Measurements from ENCODE around the gene ZCCHC8.
"Not testable (repeated sequence)": the region's sequence is repeated elsewhere in the genome, so short reads cannot be mapped to it uniquely, and the experiment has no call there.

The ZCCHC8 gene

GRCh38 chr12:122500685-122501488 is at the start of gene ZCCHC8:
ZCCHC8 (minus strand) TSS chr12:122500932; CDS start chr12:122500840, 92 bp downstream.
- peak; percentile 99 for DNase-seq

- no peak for DNase-seq
These were observed 46.6 kb upstream of the ZCCHC8 start for GRCh38 chr12:122547330-122547729.

GRCh38 chr12:122545855-122546254 is 45.1 kb upstream of the ZCCHC8 start:
- no peak for DNase-seq

- DNase-seq = no peak
These were observed 43.8 kb upstream of the ZCCHC8 start for GRCh38 chr12:122544537-122544936.

GRCh38 chr12:122538496-122538895 is 37.8 kb upstream of the ZCCHC8 start:
- no peak for DNase-seq

GRCh38 chr12:122537021-122537420 is 36.3 kb upstream of the ZCCHC8 start:
- DNase-seq = no peak

GRCh38 chr12:122533856-122534255 is 33.1 kb upstream of the ZCCHC8 start:
- DNase-seq = no peak

GRCh38 chr12:122528992-122529391 is 28.3 kb upstream of the ZCCHC8 start:
- no peak for DNase-seq

GRCh38 chr12:122528582-122528981 is 27.9 kb upstream of the ZCCHC8 start:
- no peak for DNase-seq

GRCh38 chr12:122527478-122527944 is 26.8 kb upstream of the ZCCHC8 start:
- peak; percentile 51 for DNase-seq

GRCh38 chr12:122526683-122527477 is 26.1 kb upstream of the ZCCHC8 start, which contains the start of the genes KNTC1 and RSRC2:
KNTC1 (plus strand) TSS chr12:122527249; CDS start chr12:122530064, 2,815 bp downstream.
RSRC2 (minus strand) TSS chr12:122526936; CDS start chr12:122526853, 83 bp downstream.
- DNase-seq = peak; percentile 100

- no peak for DNase-seq
These were observed 23.4 kb upstream of the ZCCHC8 start for GRCh38 chr12:122523846-122524718.

GRCh38 chr12:122523280-122523679 is 22.5 kb upstream of the ZCCHC8 start:
- DNase-seq = peak; percentile 11

- DNase-seq = no peak
These were observed 19.9 kb upstream of the ZCCHC8 start for GRCh38 chr12:122520676-122521075.

- no peak for DNase-seq
These were observed 18.7 kb upstream of the ZCCHC8 start for GRCh38 chr12:122519418-122519817.

GRCh38 chr12:122518908-122519307 is 18.2 kb upstream of the ZCCHC8 start:
- DNase-seq = no peak

GRCh38 chr12:122517877-122518276 is 17.1 kb upstream of the ZCCHC8 start:
- DNase-seq = no peak

GRCh38 chr12:122516544-122517361 is 16.0 kb upstream of the ZCCHC8 start:
- DNase-seq = no peak

GRCh38 chr12:122515275-122515674 is 14.5 kb upstream of the ZCCHC8 start:
- no peak for DNase-seq

GRCh38 chr12:122513660-122514059 is 12.9 kb upstream of the ZCCHC8 start:
- no peak for DNase-seq

- not testable (repeated sequence) for DNase-seq
These were observed 12.3 kb upstream of the ZCCHC8 start for GRCh38 chr12:122513028-122513427.

- DNase-seq = no peak
These were observed 7.4 kb upstream of the ZCCHC8 start for GRCh38 chr12:122508163-122508562.
